GM12801 (cell line): ENCODE data around the gene NEURL4.

ENCODE experiments used
- CTCF ChIP-seq: IDR thresholded peaks from one replicate; pipeline ENCODE4 v1.5.1; 2011; ENCODE audit warnings: control low read depth; ENCODE audit not compliant: insufficient read length; ENCODE audit errors: extremely low read depth

The NEURL4 gene

GRCh38 chr17:7323731-7324437, 5.3 kb downstream of the NEURL4 start:
- TF ChIP-seq CTCF: no peak

- no peak for TF ChIP-seq CTCF
Measured at GRCh38 chr17:7322520-7323194, 6.5 kb downstream of the NEURL4 start.

GRCh38 chr17:7321466-7321865, 7.7 kb downstream of the NEURL4 start:
- no peak for TF ChIP-seq CTCF

GRCh38 chr17:7318121-7318860, 10.8 kb downstream of the NEURL4 start:
- TF ChIP-seq CTCF: no peak

GRCh38 chr17:7317161-7317803, 11.9 kb downstream of the NEURL4 start:
- TF ChIP-seq CTCF: no peak

GRCh38 chr17:7315570-7316235, 13.4 kb downstream of the NEURL4 start:
- no peak for TF ChIP-seq CTCF
